NOMO-1 (cell line): ENCODE measurements around the gene MRPL38.
"Not testable (repeated sequence)": the region's sequence is repeated elsewhere in the genome, so short reads cannot be mapped to it uniquely, and the experiment has no call there.

Experiments
- DNase-seq, 2 experiments: peaks; one replicate each; lab custom pipeline; 2025; ENCODE audit not compliant: unreplicated experiment in 2 of 2; lab: John Stamatoyannopoulos, UW

Gene MRPL38

DNA sequence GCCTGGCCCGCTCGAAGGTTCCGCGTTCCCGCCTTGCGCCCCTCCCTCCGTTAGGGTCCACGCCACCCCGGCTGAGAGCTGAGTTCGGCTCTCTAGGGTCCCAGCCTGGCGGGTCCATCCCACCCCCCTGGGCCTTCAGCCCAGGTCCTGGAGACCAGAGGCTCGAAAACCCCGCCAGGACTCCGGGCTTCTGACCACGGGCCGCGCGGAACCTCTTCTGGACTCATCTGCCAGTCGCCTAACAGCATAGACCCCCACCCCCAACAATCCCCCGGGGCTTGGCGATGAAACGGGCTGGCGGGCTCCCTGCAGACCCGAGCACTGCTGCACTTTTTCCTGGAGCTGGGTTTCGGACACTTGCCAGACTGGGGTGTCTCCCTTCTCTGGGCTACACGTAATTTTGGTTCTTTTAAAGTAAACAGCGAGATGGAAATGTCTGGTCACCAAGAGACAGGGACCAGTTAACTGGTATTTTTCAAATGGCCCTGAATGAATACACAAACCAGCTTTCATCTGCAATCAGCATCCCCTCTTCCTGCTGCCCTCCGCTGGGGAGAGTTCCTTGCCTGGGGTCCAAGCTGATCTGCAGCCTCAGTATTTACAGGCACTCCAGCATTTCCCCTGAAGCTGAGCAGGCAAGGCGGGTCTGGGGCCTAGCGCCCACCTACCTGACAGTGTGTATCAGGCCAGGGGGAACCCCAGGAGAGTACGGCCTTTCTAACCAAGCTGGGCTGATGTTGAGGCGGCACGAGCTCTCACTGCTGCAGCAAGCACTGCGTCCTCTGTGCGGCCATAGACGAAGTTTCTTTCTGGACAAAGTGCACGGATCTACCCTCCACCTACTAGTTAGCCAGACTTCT lies 7.3 kb downstream of the MRPL38 start:
- DNase-seq = no peak

GRCh38 chr17:75896415-75897159 lies 8.1 kb downstream of the MRPL38 start, which contains the start of gene TRIM65:
TRIM65 (minus strand) TSS chr17:75896951; CDS start chr17:75896937, 14 bp downstream.
- peak; percentile 52 to 77 for DNase-seq

DNA sequence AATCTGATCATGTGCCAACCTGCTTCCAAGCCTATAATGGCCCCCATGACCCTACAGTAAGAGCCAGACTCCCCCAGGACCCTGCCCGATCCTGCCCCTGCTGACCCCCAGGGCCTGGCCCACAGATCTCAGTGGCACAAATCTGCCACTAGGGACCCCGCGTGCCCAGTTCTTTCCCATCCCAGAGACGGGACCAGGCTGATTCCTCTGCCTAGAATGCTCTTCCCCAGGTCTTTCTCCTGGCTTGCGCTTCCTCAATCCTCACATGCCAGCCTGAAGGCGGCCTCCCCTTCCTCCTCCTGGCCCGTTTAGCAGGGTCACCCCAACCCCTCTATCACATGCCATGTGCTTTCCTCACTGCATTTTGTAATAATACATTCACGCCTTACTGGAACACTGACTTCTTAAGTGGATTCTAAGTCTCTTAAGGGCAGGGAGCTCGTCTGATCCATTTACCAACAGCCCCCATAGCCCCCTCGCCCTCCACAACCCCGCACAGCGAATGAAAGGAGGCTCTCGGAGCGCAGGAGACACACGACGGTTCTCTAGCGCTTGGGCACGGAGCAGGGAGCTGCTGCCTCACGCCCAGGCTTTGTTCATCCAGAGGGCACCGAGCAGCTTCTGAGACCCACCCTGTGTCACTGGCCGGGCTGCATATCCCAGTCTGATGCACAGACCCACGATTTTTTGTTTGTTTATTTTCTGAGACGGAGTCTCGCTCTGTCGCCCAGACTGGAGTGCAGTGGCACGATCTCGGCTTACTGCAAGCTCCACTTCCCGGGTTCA lies 9.1 kb downstream of the MRPL38 start:
- no peak for DNase-seq

- no peak for DNase-seq
Observed at GRCh38 chr17:75894049-75894733, 10.5 kb downstream of the MRPL38 start.

GRCh38 chr17:75893305-75894048 lies 11.2 kb downstream of the MRPL38 start:
- no peak for DNase-seq

GRCh38 chr17:75892556-75893224 lies 12.0 kb downstream of the MRPL38 start:
- DNase-seq = no peak

- DNase-seq = no peak
Observed at GRCh38 chr17:75891605-75892555, 12.8 kb downstream of the MRPL38 start.

DNA sequence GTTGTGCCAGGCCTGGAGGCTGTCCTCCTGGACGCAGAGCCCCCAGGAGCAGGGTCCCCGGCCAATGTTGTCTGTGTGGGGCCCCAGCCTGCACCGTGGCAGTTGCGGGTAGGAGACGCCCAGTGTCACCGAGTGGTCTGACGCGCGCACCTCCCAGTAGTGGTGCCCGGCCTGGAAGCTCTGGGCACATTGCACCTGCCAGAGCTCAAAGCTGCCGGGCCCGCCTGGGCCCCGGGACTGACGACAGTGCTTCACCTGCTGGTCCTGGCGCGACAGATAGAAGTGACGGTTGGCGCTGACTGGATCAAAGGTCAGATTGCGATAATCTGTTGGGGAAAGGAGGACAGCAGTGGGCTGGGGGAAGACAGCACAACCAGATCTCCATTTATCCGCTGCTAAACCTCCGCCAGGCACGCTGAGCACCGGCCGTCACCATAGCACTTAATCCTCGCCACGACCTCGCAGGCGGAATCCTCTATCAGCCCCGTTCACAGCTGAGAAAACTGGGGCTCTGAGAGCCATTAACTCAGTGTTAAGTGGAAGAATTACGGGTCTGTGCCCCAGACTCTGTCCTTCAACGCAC lies 13.6 kb downstream of the MRPL38 start:
- no peak for DNase-seq

DNA sequence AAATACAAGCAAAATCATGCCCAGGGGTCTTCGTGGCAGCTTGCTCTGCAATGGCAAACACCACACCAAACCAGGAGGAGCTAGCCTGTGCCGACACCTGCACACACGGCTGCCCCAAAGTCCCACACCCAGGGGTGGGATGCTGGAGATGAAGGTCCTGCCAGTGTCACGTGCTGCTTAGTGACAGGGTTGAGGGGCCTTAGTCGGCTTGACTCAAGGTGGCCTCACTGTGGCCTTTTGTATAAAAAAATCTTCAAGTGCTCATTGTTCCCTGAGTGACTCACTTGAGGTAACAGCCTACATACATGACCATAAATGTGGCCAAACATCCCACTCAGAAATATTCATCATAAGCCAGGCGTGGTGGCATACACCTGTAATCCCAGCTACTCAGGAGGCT lies 15.2 kb downstream of the MRPL38 start:
- no peak for DNase-seq

GRCh38 chr17:75888484-75888883 lies 16.2 kb downstream of the MRPL38 start:
- no peak for DNase-seq

DNA sequence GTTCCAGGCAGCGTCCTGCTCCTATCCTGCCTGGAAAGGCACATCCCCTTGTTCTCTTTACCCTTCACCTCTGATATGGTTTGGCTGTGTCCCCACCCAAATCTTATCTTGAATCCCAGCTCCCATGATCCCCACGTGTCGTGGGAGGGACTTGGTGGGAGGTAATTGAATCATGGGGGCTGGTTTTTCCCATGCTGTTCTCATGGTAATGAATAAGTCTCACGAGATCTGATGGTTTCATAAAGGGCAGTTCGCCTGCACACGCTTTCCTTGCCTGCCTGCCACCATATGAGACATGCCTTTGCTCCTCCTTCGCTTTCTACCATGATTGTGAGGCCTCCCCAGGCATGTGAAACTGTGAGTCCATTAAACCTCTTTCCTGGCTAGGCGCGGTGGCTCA lies 18.8 kb downstream of the MRPL38 start:
- DNase-seq = not testable (repeated sequence)

- DNase-seq = no peak
Observed at GRCh38 chr17:75885431-75885830, 19.3 kb downstream of the MRPL38 start.

DNA sequence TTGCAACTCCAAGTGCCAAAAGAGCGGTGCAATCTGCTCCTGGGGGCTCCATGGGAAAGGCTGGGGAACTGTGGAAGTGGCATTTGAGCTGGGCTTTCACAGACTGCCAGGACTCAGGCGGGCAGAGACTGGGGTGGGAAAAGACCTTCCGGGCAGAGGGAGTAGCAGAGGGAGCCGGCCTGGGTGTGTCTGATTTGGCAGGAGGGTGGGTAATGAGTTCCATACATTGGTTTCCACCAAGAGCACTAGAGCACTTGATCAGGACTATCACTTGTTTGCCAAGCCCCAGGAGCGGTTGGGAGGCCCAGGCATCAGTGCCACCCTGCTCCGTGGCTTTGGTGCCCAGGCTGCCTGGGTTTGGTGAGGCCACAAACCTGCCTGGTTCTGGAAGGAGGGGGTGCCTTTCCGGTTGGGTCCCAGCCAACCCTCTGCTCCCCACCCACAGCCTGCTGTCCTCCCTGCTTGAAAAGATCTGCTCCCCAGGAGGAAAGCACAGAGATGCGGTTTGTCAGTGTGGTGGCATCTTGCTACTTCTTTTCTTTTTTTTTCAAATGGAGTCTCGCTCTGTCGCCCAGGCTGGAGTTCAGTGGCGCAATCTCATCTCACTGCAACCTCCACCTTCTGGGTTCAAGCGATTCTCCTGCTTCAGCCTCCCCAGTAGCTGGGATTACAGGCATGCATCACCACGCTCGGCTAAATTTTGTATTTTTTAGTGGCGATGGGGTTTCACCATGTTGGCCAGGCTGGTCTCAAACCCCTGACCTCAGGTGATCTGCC lies 22.8 kb downstream of the MRPL38 start:
- DNase-seq = no peak

- DNase-seq = no peak
Observed at GRCh38 chr17:75880266-75880665, 24.4 kb downstream of the MRPL38 start.

DNA sequence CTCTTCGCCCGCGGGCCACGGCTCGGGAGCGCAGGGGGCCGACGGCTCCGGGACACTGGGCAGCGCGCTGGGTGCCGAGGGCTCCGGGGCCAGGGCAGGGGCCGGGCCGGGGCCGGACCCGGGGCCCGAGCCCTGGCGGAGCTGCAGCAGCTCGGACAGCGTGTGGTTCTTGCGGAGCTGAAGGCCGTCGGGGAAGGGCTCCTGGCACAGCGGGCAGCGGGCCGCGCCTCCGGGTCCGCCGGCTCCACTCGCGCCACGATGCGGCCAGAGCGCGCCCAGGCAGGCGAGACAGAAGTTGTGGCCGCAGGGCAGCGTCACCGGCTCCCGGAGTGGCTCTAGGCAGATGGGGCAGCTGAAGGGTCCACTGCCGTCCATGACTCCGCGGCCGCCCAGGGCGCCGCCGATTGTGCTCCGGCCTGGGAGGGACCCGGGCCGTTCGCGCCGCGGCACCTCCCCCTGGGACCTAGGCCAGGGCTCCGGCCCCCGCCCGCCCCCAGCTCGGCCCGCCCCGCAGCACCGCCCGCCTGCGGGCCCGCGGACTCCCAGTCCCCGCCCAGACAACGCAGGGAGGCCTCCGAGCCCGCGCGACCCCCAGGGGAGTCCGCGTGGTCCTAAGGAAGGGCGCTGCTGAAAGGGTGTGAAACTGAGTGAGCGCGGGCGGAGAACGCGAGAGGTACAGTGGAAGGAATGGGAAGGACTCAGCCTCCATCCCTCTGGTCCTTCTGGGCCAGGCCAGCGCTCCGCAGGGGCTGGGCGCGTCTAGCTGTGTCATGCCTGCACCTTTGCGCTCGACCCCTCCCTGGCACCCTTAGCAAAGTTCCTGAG lies 26.3 kb downstream of the MRPL38 start, which contains the start of gene TRIM47:
Gene TRIM47 (minus strand): TSS at position 408 of the 825 bp plus-strand sequence. CDS start 33 bp downstream, at position 375.
- peak in 1 of 2 experiments; percentile 7 for DNase-seq

- peak; percentile 63 to 81 for DNase-seq
Observed at GRCh38 chr17:75877752-75878173, 26.9 kb downstream of the MRPL38 start.
